GM12874 (cell line): Measurements from ENCODE around the gene TET1.

Source experiments
- CTCF ChIP-seq: IDR thresholded peaks from 2 replicates; pipeline ENCODE4 v1.5.1; 2011; ENCODE audit warnings: low read depth, mild to moderate bottlenecking, control low read depth, low read length, moderate library complexity; ENCODE audit not compliant: insufficient read depth

TET1 gene

GRCh38 chr10:68598978-68599770 lies 39.0 kb downstream of the TET1 start:
- no peak for TF ChIP-seq CTCF

- no peak for TF ChIP-seq CTCF
Observed at GRCh38 chr10:68599771-68600040, 39.6 kb downstream of the TET1 start.

GRCh38 chr10:68600041-68600778 lies 40.1 kb downstream of the TET1 start:
- TF ChIP-seq CTCF = no peak

- no peak for TF ChIP-seq CTCF
Observed at GRCh38 chr10:68601501-68602265, 41.5 kb downstream of the TET1 start.

GRCh38 chr10:68602434-68602833 lies 42.3 kb downstream of the TET1 start:
- TF ChIP-seq CTCF = no peak

GRCh38 chr10:68603766-68604165 lies 43.6 kb downstream of the TET1 start:
- no peak for TF ChIP-seq CTCF

- TF ChIP-seq CTCF = no peak
Observed at GRCh38 chr10:68604441-68604840, 44.3 kb downstream of the TET1 start.
